Cardiac muscle cell (in vitro differentiated cells and primary cell): Measurements from ENCODE around the gene SOX6. TPM values are rescaled to one million over a fixed set of nuclear protein-coding genes. Genes with fewer than 3 reads are reported as not detected.

Experiments used
- DNase-seq, 2 donors: peaks; one replicate each; pipeline versions ENCODE4 v3.0.0 to v3.0.0-alpha.2; 2010 to 2017; ENCODE audit warnings: low read depth in 1 of 2, low spot score in 1 of 2
- H3K27ac ChIP-seq: fragments of 200-600 bp; sonication (generic); 2 replicates; pipeline ENCODE4 v1.5.1; 2016
- H3K27me3 ChIP-seq: fragments of 200-600 bp; sonication (generic); 2 replicates; pipeline ENCODE4 v1.6.0; 2016; ENCODE audit warnings: control low read depth
- H3K36me3 ChIP-seq: fragments of 200-600 bp; sonication (generic); 2 replicates; pipeline ENCODE4 v1.5.1; 2016; ENCODE audit warnings: control low read depth
- H3K4me1 ChIP-seq: fragments of 200-600 bp; sonication (generic); 2 replicates; pipeline ENCODE4 v1.8.1; 2017; ENCODE audit warnings: low read depth, mild to moderate bottlenecking, mixed run types
- H3K4me3 ChIP-seq: fragments of 200-600 bp; sonication (generic); 2 replicates; pipeline ENCODE4 v1.5.1; 2016; ENCODE audit warnings: mild to moderate bottlenecking
- H3K9me3 ChIP-seq: fragments of 200-600 bp; sonication (generic); 2 replicates; pipeline ENCODE4 v1.5.1; 2017; ENCODE audit warnings: low read depth, mild to moderate bottlenecking, control low read depth
- CTCF ChIP-seq: IDR thresholded peaks from 2 replicates; pipeline ENCODE4 v1.5.1; 2012; ENCODE audit warnings: low read depth, mild to moderate bottlenecking, low read length
- polyA plus RNA-seq: library from polyadenylated mRNA; unstranded; fragments of >200 nt; fragmentation: Nextera tagmentation; extraction: Ambion mirVana; gene quantifications from 2 replicates; pipeline ENCODE4 v1.2.1, GENCODE V29; 2016
- total RNA-seq: library from RNA; depleted of rRNA; stranded (reverse); fragments of >200 nt; gene quantifications from 2 replicates; pipeline ENCODE4 v1.2.3, GENCODE V29; 2016

SOX6 gene
- total and polyA plus RNA-seq, 2 experiments from 2014 or later: 7.0 to 9.6 TPM

DNA sequence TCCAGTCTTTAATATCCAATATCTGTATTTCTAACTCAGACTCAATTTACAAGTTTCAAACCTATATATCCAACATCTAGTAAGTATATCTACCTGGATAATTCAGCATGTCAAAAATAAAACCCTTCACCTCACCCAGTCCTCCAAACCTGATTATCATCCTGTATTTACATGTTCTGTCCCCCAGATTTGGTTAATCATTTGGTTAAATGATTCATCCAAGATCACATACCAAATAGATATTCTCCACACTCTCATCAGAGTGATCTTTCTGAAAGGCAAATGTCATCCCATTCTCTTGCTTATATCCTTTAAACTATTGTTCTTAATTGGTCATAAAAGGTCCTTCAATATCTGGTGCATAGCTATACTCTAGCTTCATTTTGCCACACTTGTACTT, 199.0 kb downstream of the SOX6 start:
- no peak overlapping the region for H3K4me3 ChIP-seq
- H3K36me3 ChIP-seq: no peaks in the 10 kb centered on the region
- no peaks in the 10 kb centered on the region for H3K9me3 ChIP-seq
- peaks cover 13% of the 10 kb centered on the region for H3K4me1 ChIP-seq
- TF ChIP-seq CTCF: no peak
- no peak for DNase-seq
- no peak overlapping the region for H3K27ac ChIP-seq
- no peaks in the 10 kb centered on the region for H3K27me3 ChIP-seq

- TF ChIP-seq CTCF: no peak
Observed at GRCh38 chr11:16155448-16155847, 200.9 kb downstream of the SOX6 start.

GRCh38 chr11:16154715-16155396, 201.5 kb downstream of the SOX6 start:
- TF ChIP-seq CTCF: no peak
- H3K36me3 ChIP-seq: no peaks in the 10 kb centered on the region

More at GRCh38 chr11:16155448-16155847, 200.9 kb downstream of the SOX6 start:
- DNase-seq: no peak
- Histone ChIP-seq H3K36me3 (no peaks in the 10 kb centered on the region), H3K9me3 (no peaks in the 10 kb centered on the region), H3K4me3 (no peak overlapping the region), H3K27me3 (no peaks in the 10 kb centered on the region), H3K27ac (no peak overlapping the region), H3K4me1 (peaks cover 8% of the 10 kb centered on the region)

GRCh38 chr11:16153951-16154350, 202.4 kb downstream of the SOX6 start:
- no peak overlapping the region for H3K4me3 ChIP-seq
- no peak overlapping the region for H3K27ac ChIP-seq
- TF ChIP-seq CTCF: no peak
- H3K27me3 ChIP-seq: no peaks in the 10 kb centered on the region
- H3K36me3 ChIP-seq: no peaks in the 10 kb centered on the region
- H3K9me3 ChIP-seq: no peaks in the 10 kb centered on the region
- no peak for DNase-seq
- no peaks in the 10 kb centered on the region for H3K4me1 ChIP-seq

More at GRCh38 chr11:16154715-16155396, 201.5 kb downstream of the SOX6 start:
- Histone ChIP-seq H3K9me3 (no peaks in the 10 kb centered on the region), H3K27me3 (no peaks in the 10 kb centered on the region), H3K4me1 (peaks cover 2% of the 10 kb centered on the region), H3K27ac (no peak overlapping the region), H3K4me3 (no peak overlapping the region)
- peak in 1 of 2 donors; percentile 10 for DNase-seq

- TF ChIP-seq CTCF: no peak
- Histone ChIP-seq H3K36me3 (no peaks in the 10 kb centered on the region), H3K4me1 (no peaks in the 10 kb centered on the region), H3K4me3 (no peak overlapping the region), H3K9me3 (no peaks in the 10 kb centered on the region), H3K27me3 (no peaks in the 10 kb centered on the region), H3K27ac (no peak overlapping the region)
- no peak for DNase-seq
Observed at GRCh38 chr11:16151138-16151537, 205.2 kb downstream of the SOX6 start.

DNA sequence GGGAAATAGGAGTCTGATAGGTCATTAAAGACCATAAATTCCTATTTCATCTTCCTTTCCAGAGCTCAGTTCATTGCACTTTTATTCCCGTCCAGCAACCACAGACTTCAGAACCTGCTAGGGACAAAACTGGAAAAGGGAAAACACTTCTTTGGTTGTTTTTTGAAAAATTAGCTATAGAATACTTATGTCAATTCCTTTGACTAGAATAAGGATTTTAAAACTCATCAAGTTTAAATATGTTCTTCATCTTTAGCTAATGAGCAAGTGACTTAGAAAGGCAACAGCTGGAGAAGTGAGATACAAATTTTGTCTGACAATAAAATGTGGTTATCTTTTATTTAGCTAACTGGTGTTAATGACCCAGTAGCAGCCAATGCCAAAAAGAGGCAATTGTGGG, 206.9 kb downstream of the SOX6 start:
- Histone ChIP-seq H3K9me3 (no peaks in the 10 kb centered on the region), H3K27ac (no peak overlapping the region)
- no peak for TF ChIP-seq CTCF

More for the DNA sequence above, 206.9 kb downstream of the SOX6 start:
- H3K4me1 ChIP-seq: no peaks in the 10 kb centered on the region
- no peak for DNase-seq
- H3K4me3 ChIP-seq: no peak overlapping the region
- no peaks in the 10 kb centered on the region for H3K27me3 ChIP-seq
- H3K36me3 ChIP-seq: no peaks in the 10 kb centered on the region
